ENCODE data around the gene TJAP1.
"Not testable (repeated sequence)": the region's sequence is repeated elsewhere in the genome, so short reads cannot be mapped to it uniquely, and the experiment has no call there.

The TJAP1 gene

GRCh38 chr6:43481075-43481474 lies 3.7 kb downstream of the TJAP1 start:
- peak; percentile 54 for DNase-seq (ENCODE audit: low spot score)

GRCh38 chr6:43481591-43482236 lies 4.3 kb downstream of the TJAP1 start:
- peak; percentile 26 for DNase-seq (ENCODE audit: low spot score)

GRCh38 chr6:43488667-43489276 lies 11.4 kb downstream of the TJAP1 start:
- no peak for DNase-seq (ENCODE audit: low spot score)

GRCh38 chr6:43489277-43490072 lies 12.1 kb downstream of the TJAP1 start:
- no peak for DNase-seq (ENCODE audit: low spot score)

GRCh38 chr6:43490523-43490939 lies 13.2 kb downstream of the TJAP1 start:
- no peak for DNase-seq (ENCODE audit: low spot score)

- DNase-seq (ENCODE audit: low spot score) = no peak
Observed at GRCh38 chr6:43491750-43492661, 14.6 kb downstream of the TJAP1 start.

GRCh38 chr6:43492673-43493072 lies 15.3 kb downstream of the TJAP1 start:
- DNase-seq (ENCODE audit: low spot score) = no peak

GRCh38 chr6:43493230-43493629 lies 15.9 kb downstream of the TJAP1 start:
- DNase-seq (ENCODE audit: low spot score) = no peak

GRCh38 chr6:43493833-43494232 lies 16.5 kb downstream of the TJAP1 start:
- DNase-seq (ENCODE audit: low spot score) = no peak

- no peak for DNase-seq (ENCODE audit: low spot score)
Observed at GRCh38 chr6:43494321-43494720, 17.0 kb downstream of the TJAP1 start.

- DNase-seq (ENCODE audit: low spot score) = no peak
Observed at GRCh38 chr6:43494766-43495165, 17.4 kb downstream of the TJAP1 start.

GRCh38 chr6:43495409-43495941 lies 18.1 kb downstream of the TJAP1 start:
- DNase-seq (ENCODE audit: low spot score) = no peak

- DNase-seq (ENCODE audit: low spot score) = no peak
Observed at GRCh38 chr6:43496370-43497128, 19.2 kb downstream of the TJAP1 start.

GRCh38 chr6:43497129-43497396 lies 19.7 kb downstream of the TJAP1 start:
- no peak for DNase-seq (ENCODE audit: low spot score)

- no peak for DNase-seq (ENCODE audit: low spot score)
Observed at GRCh38 chr6:43497689-43498088, 20.3 kb downstream of the TJAP1 start.

- DNase-seq (ENCODE audit: low spot score) = not testable (repeated sequence)
Observed at GRCh38 chr6:43498291-43498690, 20.9 kb downstream of the TJAP1 start.

- DNase-seq (ENCODE audit: low spot score) = no peak
Observed at GRCh38 chr6:43499028-43499815, 21.9 kb downstream of the TJAP1 start.

- no peak for DNase-seq (ENCODE audit: low spot score)
Observed at GRCh38 chr6:43500921-43501320, 23.6 kb downstream of the TJAP1 start.

GRCh38 chr6:43502666-43503065 lies 25.3 kb downstream of the TJAP1 start:
- DNase-seq (ENCODE audit: low spot score) = no peak

GRCh38 chr6:43503443-43503842 lies 26.1 kb downstream of the TJAP1 start:
- DNase-seq (ENCODE audit: low spot score) = no peak

All from RKO (cell line).